IMR-90 (cell line): ENCODE data around the gene SLC25A34. TPM values are rescaled to one million over a fixed set of nuclear protein-coding genes. Genes with fewer than 3 reads are reported as not detected.

Experiments used
- ATAC-seq: fragments of 200-7000 bp; cut with Tn5 transposase; 2 replicates; pipeline ENCODE4 v1.9.1; 2020; ENCODE audit warnings: low read depth, mild to moderate bottlenecking, moderate library complexity
- BruUV-seq: library from RNA; stranded (reverse); fragments of 400-500 nt; replicated peaks from 2 replicates; lab custom pipeline; 2021; lab: Mats Ljungman, UMichigan
- CTCF ChIA-PET: fragments of 300-600 bp; formaldehyde crosslinking; extraction: SDS; loops from one replicate; lab custom pipeline; 2021; ENCODE audit warnings: antibody characterized with exemption; lab: Yijun Ruan, JAX
- POLR2A ChIA-PET: fragments of 300-600 bp; sonication (Branson Sonifier 250); formaldehyde crosslinking; loops from one replicate; lab custom pipeline; 2022; ENCODE audit warnings: antibody characterized with exemption; ENCODE audit not compliant: unreplicated experiment; lab: Charles Lee
- DNase-seq: peaks from one replicate; pipeline ENCODE4 v3.0.0; 2013
- H2AFZ ChIP-seq: replicated peaks from 2 replicates; pipeline ENCODE3; 2013; ENCODE audit warnings: low read length, mild to moderate bottlenecking; ENCODE audit not compliant: poor library complexity
- H2AK5ac ChIP-seq: 2 replicates; pipeline ENCODE4 v1.6.1; 2013; ENCODE audit warnings: low read depth, low read length, inconsistent platforms
- H2AK9ac ChIP-seq: replicated peaks from 2 replicates; pipeline ENCODE3; 2013; ENCODE audit warnings: mild to moderate bottlenecking, low read depth, low read length, moderate library complexity; ENCODE audit not compliant: poor library complexity
- H2BK120ac ChIP-seq: 2 replicates; pipeline ENCODE4 v1.6.1; 2013; ENCODE audit warnings: low read depth, low read length, inconsistent platforms
- H2BK15ac ChIP-seq: 3 replicates; pipeline ENCODE4 v1.6.1; 2013; ENCODE audit warnings: low read depth, low read length, inconsistent platforms
- H2BK20ac ChIP-seq: 2 replicates; pipeline ENCODE4 v1.6.1; 2013; ENCODE audit warnings: low read depth, mild to moderate bottlenecking, inconsistent platforms, low read length, moderate library complexity
- H2BK5ac ChIP-seq: 2 replicates; pipeline ENCODE4 v1.6.1; 2013; ENCODE audit warnings: mild to moderate bottlenecking, low read depth, low read length, inconsistent platforms; ENCODE audit not compliant: poor library complexity, severe bottlenecking
- H3K14ac ChIP-seq: replicated peaks from 2 replicates; pipeline ENCODE4 v1.6.1; 2013; ENCODE audit warnings: low read depth, low read length, inconsistent platforms
- H3K18ac ChIP-seq: 2 replicates; pipeline ENCODE4 v1.6.1; 2013; ENCODE audit warnings: low read depth, low read length, control low read depth
- H3K23ac ChIP-seq: 2 replicates; pipeline ENCODE4 v1.6.1; 2013; ENCODE audit warnings: low read depth, low read length, inconsistent platforms
- H3K27ac ChIP-seq: 2 replicates; pipeline ENCODE4 v1.5.1; 2013; ENCODE audit warnings: mild to moderate bottlenecking, control low read depth, low read length; ENCODE audit not compliant: insufficient read depth
- H3K27me3 ChIP-seq: 2 replicates; pipeline ENCODE4 v1.6.1; 2013; ENCODE audit warnings: low read length; ENCODE audit not compliant: control insufficient read depth, insufficient read depth
- H3K36me3 ChIP-seq: 2 replicates; pipeline ENCODE4 v1.6.1; 2013; ENCODE audit warnings: low read length, mixed read lengths; ENCODE audit not compliant: control insufficient read depth, insufficient read depth
- H3K4ac ChIP-seq: 2 replicates; pipeline ENCODE4 v1.6.1; 2013; ENCODE audit warnings: low read depth, low read length, inconsistent platforms
- H3K4me1 ChIP-seq: 2 replicates; pipeline ENCODE4 v1.6.1; 2013; ENCODE audit warnings: low read length, mixed read lengths; ENCODE audit not compliant: control insufficient read depth, insufficient read depth
- H3K4me2 ChIP-seq: 2 replicates; pipeline ENCODE4 v1.6.1; 2013; ENCODE audit warnings: low read depth, mild to moderate bottlenecking, control low read depth, low read length, moderate library complexity
- H3K4me3 ChIP-seq: 2 replicates; pipeline ENCODE4 v1.5.1; 2013; ENCODE audit warnings: low read depth, mild to moderate bottlenecking, control low read depth, low read length, moderate library complexity; ENCODE audit not compliant: insufficient read depth
- H3K56ac ChIP-seq: 2 replicates; pipeline ENCODE4 v1.6.1; 2013; ENCODE audit warnings: low read length, inconsistent platforms; ENCODE audit not compliant: insufficient read depth; ENCODE audit errors: extremely low read depth
- H3K79me1 ChIP-seq, 2 experiments: 2 replicates each; pipeline ENCODE4 v1.6.1; 2013; ENCODE audit warnings: low read length in 2 of 2, inconsistent platforms in 1 of 2, low read depth in 1 of 2
- H3K9ac ChIP-seq: 2 replicates; pipeline ENCODE4 v1.6.1; 2013; ENCODE audit warnings: low read depth, low read length, control low read depth
- H3K9me1 ChIP-seq: 2 replicates; pipeline ENCODE4 v1.6.1; 2013; ENCODE audit warnings: low read length, inconsistent platforms; ENCODE audit not compliant: insufficient read depth
- H3K9me3 ChIP-seq: 2 replicates; pipeline ENCODE4 v1.6.1; 2013; ENCODE audit warnings: low read length; ENCODE audit not compliant: control insufficient read depth, insufficient read depth
- H4K20me1 ChIP-seq: 2 replicates; pipeline ENCODE4 v1.6.1; 2013; ENCODE audit warnings: low read length, inconsistent platforms; ENCODE audit not compliant: insufficient read depth
- H4K5ac ChIP-seq: 2 replicates; pipeline ENCODE4 v1.6.1; 2013; ENCODE audit warnings: mild to moderate bottlenecking, low read depth, low read length, control low read depth
- H4K8ac ChIP-seq, 2 experiments: 2 replicates each; pipeline ENCODE4 v1.6.1; 2013; ENCODE audit warnings: low read depth in 2 of 2, low read length in 2 of 2, control low read depth in 1 of 2, inconsistent platforms in 1 of 2
- H4K91ac ChIP-seq: 2 replicates; pipeline ENCODE4 v1.6.1; 2013; ENCODE audit warnings: low read depth, low read length, inconsistent platforms; ENCODE audit not compliant: insufficient read depth
- BHLHE40 ChIP-seq: fragments of 150-350 bp; IDR thresholded peaks from 2 replicates; pipeline ENCODE4 v1.6.1; 2016; ENCODE audit warnings: mild to moderate bottlenecking, low read depth, low read length
- CEBPB ChIP-seq: IDR thresholded peaks from 2 replicates; pipeline ENCODE4 v1.6.1; 2012; ENCODE audit warnings: low read depth, low read length, improper control_type of control experiment
- CHD1 ChIP-seq: IDR thresholded peaks from 2 replicates; pipeline ENCODE4 v1.6.1; 2012; ENCODE audit warnings: low read depth, low read length, improper control_type of control experiment
- ELK1 ChIP-seq: fragments of 150-350 bp; IDR thresholded peaks from 2 replicates; pipeline ENCODE4 v1.6.1; 2016; ENCODE audit warnings: low read depth, mild to moderate bottlenecking, low read length, moderate library complexity, borderline replicate concordance
- FOS ChIP-seq: fragments of 150-350 bp; IDR thresholded peaks from 2 replicates; pipeline ENCODE4 v1.6.1; 2016; ENCODE audit warnings: low read depth, low read length
- MAFK ChIP-seq: IDR thresholded peaks from 2 replicates; pipeline ENCODE4 v1.6.1; 2012; ENCODE audit warnings: low read depth, low read length, improper control_type of control experiment
- MAZ ChIP-seq: IDR thresholded peaks from 2 replicates; pipeline ENCODE4 v1.6.1; 2012; ENCODE audit warnings: low read depth, mild to moderate bottlenecking, low read length, improper control_type of control experiment, moderate library complexity, borderline replicate concordance
- MXI1 ChIP-seq: IDR thresholded peaks from 2 replicates; pipeline ENCODE4 v1.6.1; 2012; ENCODE audit warnings: low read depth, mild to moderate bottlenecking, low read length, moderate library complexity, borderline replicate concordance
- NFE2L2 ChIP-seq: fragments of 150-350 bp; IDR thresholded peaks from 2 replicates; pipeline ENCODE4 v1.6.1; 2016; ENCODE audit warnings: low read depth, mild to moderate bottlenecking, low read length
- POLR2A ChIP-seq: IDR thresholded peaks from 2 replicates; pipeline ENCODE4 v1.6.1; 2012; ENCODE audit warnings: mild to moderate bottlenecking, low read depth, low read length
- RAD21 ChIP-seq: IDR thresholded peaks from 2 replicates; pipeline ENCODE4 v1.6.1; 2012; ENCODE audit warnings: low read length, improper control_type of control experiment
- RCOR1 ChIP-seq: IDR thresholded peaks from 2 replicates; pipeline ENCODE4 v1.6.1; 2012; ENCODE audit warnings: mild to moderate bottlenecking, low read length, improper control_type of control experiment; ENCODE audit not compliant: insufficient replicate concordance
- RFX5 ChIP-seq: IDR thresholded peaks from 2 replicates; pipeline ENCODE4 v1.8.0; 2012; ENCODE audit warnings: low read depth, mild to moderate bottlenecking, low read length, moderate library complexity
- SMC3 ChIP-seq: fragments of 150-350 bp; IDR thresholded peaks from 2 replicates; pipeline ENCODE4 v1.6.1; 2016; ENCODE audit warnings: low read depth, mild to moderate bottlenecking, antibody characterized with exemption, low read length, moderate library complexity
- USF2 ChIP-seq: fragments of 150-350 bp; IDR thresholded peaks from 2 replicates; pipeline ENCODE4 v1.6.1; 2017; ENCODE audit warnings: mild to moderate bottlenecking, antibody characterized with exemption, low read length, low read depth
- WGBS, 2 experiments: methylation state at CpG; one replicate each; pipeline versions ENCODE4 v1.1.5 to v1.1.7; 2013; ENCODE audit warnings: missing lambda C conversion rate in 2 of 2; ENCODE audit not compliant: insufficient read length in 1 of 2; ENCODE audit errors: extremely low coverage in 2 of 2; 5-methylcytosine and 5-hydroxymethylcytosine counted together
- dilution Hi-C: fragments of 300-500 bp; cut with HindIII; formaldehyde crosslinking; loops from one replicate; pipeline ENCODE4 v1.14.3; 2018; ENCODE audit warnings: low sequenced_read_pairs; ENCODE audit not compliant: unreplicated experiment
- in situ Hi-C: fragments of 300-500 bp; cut with MboI; formaldehyde crosslinking; loops from 3 replicates; pipeline ENCODE4 v1.14.3; 2019; ENCODE audit warnings: low sequenced_read_pairs, inconsistent platforms, mixed read lengths
- intact Hi-C: fragments of 100-400 bp; cut with micrococcal nuclease; formaldehyde crosslinking; loops from 2 replicates; pipeline ENCODE4 v1.10.0; 2022
- polyA plus RNA-seq, 3 experiments: library from polyadenylated mRNA; depleted of rRNA; stranded (reverse); fragments of >200 nt; gene quantifications; 2 replicates each; pipeline ENCODE4 v1.2.3, GENCODE V29; 2012; ENCODE audit warnings: low replicate concordance in 1 of 3
- total RNA-seq: library from RNA; depleted of rRNA; stranded (reverse); fragments of >200 nt; gene quantifications from 2 replicates; pipeline ENCODE4 v1.2.3, GENCODE V29; 2012
- TF ChIP-seq, protein P1 (sequence below): conservative IDR thresholded peaks from 2 replicates; pipeline ENCODE4 v1.5.1; 2012; ENCODE audit warnings: mild to moderate bottlenecking, low read depth, low read length, improper control_type of control experiment

SLC25A34 gene
- total and polyA plus RNA-seq, 2 of the 4 experiments (the other 2 are of a cell fraction) = under 0.01 to 0.72 TPM

DNA sequence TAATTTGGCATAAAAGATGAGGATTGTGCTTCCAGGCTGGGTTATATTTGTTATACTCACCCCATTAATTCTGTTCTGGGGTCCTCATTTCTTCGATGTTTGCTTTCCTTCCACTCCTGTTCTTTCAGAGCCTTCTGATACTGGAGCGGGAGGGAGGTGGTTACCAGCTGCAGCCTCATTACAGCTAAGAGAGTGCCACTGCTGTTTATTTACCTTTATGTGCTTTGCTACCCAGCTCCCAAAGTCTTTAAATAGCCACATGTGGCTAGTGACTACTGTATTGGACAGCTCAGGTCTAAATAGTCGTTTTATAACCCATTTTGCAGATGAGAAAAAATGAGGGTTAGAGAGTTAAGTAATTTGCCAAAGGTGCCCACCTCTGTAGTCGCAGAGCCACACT, 26.8 kb upstream of the SLC25A34 start:
- no peak overlapping the region for H2AK9ac ChIP-seq
- H3K79me1 ChIP-seq = peaks cover 47 to 71% of the 10 kb centered on the region in 2 experiments
- no peak overlapping the region for H2BK5ac ChIP-seq
- DNase-seq = no peak
- H3K9me1 ChIP-seq = peaks cover 9% of the 10 kb centered on the region
- H3K27ac ChIP-seq = no peak overlapping the region
- dilution Hi-C loops = no loop called here
- H3K36me3 ChIP-seq = peaks cover 4% of the 10 kb centered on the region; the same call in 1 of the 2 replicates
- no peak overlapping the region for H3K4me3 ChIP-seq
- H2BK120ac ChIP-seq = no peak overlapping the region
- no peak overlapping the region for H4K8ac ChIP-seq
- H2BK15ac ChIP-seq = no peak overlapping the region
- no peak overlapping the region for H3K18ac ChIP-seq
- peaks cover 6% of the 10 kb centered on the region; the same call in 1 of the 2 replicates for H3K4me1 ChIP-seq
- H3K27me3 ChIP-seq = no peaks in the 10 kb centered on the region
- no TSS peak for BruUV-seq
- no peaks in the 10 kb centered on the region for H3K9me3 ChIP-seq
- H3K23ac ChIP-seq = 0 out of 2 replicates have a peak overlapping the region, but pooled peaks have one; percentile 8
- intact Hi-C loops = no loop called here
- no peak overlapping the region for H3K4me2 ChIP-seq
- POLR2A ChIA-PET = no interaction called here
- no peak overlapping the region for H2BK20ac ChIP-seq
- WGBS, 2 experiments = no CpG with 5 or more reads among the region's 4 CpGs
- in situ Hi-C loops = no loop called here
- H2AK5ac ChIP-seq = no peak overlapping the region
- no peak overlapping the region for H4K5ac ChIP-seq
- no peak overlapping the region for H3K56ac ChIP-seq
- no peak overlapping the region for H4K91ac ChIP-seq
- CTCF ChIA-PET = interaction anchor here (0.6 to 1.2 kb wide), 2 partner anchors 24 to 354 kb away, joined by 4 to 5 read pairs; no protein-coding TSS in a partner anchor
- H4K20me1 ChIP-seq = peaks cover 34% of the 10 kb centered on the region
- H3K14ac ChIP-seq = no peak overlapping the region
- ATAC-seq = no peak
- TF ChIP-seq BHLHE40 (no peak), MAZ (no peak), CHD1 (no peak), RFX5 (no peak), MXI1 (no peak), RAD21 (no peak), USF2 (no peak), MAFK (no peak), CEBPB (no peak), POLR2A (no peak), RCOR1 (no peak), ELK1 (no peak), FOS (no peak), SMC3 (no peak), NFE2L2 (no peak)
- TF ChIP-seq, protein P1, sequence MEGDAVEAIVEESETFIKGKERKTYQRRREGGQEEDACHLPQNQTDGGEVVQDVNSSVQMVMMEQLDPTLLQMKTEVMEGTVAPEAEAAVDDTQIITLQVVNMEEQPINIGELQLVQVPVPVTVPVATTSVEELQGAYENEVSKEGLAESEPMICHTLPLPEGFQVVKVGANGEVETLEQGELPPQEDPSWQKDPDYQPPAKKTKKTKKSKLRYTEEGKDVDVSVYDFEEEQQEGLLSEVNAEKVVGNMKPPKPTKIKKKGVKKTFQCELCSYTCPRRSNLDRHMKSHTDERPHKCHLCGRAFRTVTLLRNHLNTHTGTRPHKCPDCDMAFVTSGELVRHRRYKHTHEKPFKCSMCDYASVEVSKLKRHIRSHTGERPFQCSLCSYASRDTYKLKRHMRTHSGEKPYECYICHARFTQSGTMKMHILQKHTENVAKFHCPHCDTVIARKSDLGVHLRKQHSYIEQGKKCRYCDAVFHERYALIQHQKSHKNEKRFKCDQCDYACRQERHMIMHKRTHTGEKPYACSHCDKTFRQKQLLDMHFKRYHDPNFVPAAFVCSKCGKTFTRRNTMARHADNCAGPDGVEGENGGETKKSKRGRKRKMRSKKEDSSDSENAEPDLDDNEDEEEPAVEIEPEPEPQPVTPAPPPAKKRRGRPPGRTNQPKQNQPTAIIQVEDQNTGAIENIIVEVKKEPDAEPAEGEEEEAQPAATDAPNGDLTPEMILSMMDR = no peak
- H2AFZ ChIP-seq = no peak overlapping the region
- H3K4ac ChIP-seq = no peak overlapping the region
- H3K9ac ChIP-seq = no peak overlapping the region
